ENCODE measurements around the gene ATP2B3.
A peak's percentile ranks its signal among the peaks of the same experiment; 100 is the strongest.

ATP2B3 gene

GRCh38 chrX:153491918-153492317, 25.5 kb upstream of the ATP2B3 start:
- Histone ChIP-seq H3K27ac (no peak overlapping the region), H3K4me3 (ENCODE audit: low read depth, low read length) (no peak overlapping the region), H2AFZ (no peak overlapping the region), H3K4me2 (ENCODE audit: low read length) (no peak overlapping the region), H3K4me1 (no peaks in the 10 kb centered on the region), H3K9me3 (ENCODE audit: control insufficient read depth, low read length) (no peaks in the 10 kb centered on the region), H3K79me2 (no peaks in the 10 kb centered on the region), H3K27me3 (ENCODE audit: control insufficient read depth, insufficient read depth, low read length) (no peaks in the 10 kb centered on the region), H3K36me3 (ENCODE audit: control insufficient read depth, insufficient read depth, low read length) (no peaks in the 10 kb centered on the region), H3K9ac (no peak overlapping the region)
- TF ChIP-seq CTCF (IDR thresholded peaks at IDR 0.05) = no peak

GRCh38 chrX:153492543-153492942, 24.9 kb upstream of the ATP2B3 start:
- Histone ChIP-seq H3K9me3 (ENCODE audit: control insufficient read depth, low read length) (no peaks in the 10 kb centered on the region), H3K79me2 (no peaks in the 10 kb centered on the region), H3K27me3 (ENCODE audit: control insufficient read depth, insufficient read depth, low read length) (no peaks in the 10 kb centered on the region), H3K36me3 (ENCODE audit: control insufficient read depth, insufficient read depth, low read length) (no peaks in the 10 kb centered on the region), H3K9ac (no peak overlapping the region), H3K27ac (no peak overlapping the region), H2AFZ (no peak overlapping the region), H3K4me3 (ENCODE audit: low read depth, low read length) (no peak overlapping the region), H3K4me1 (no peaks in the 10 kb centered on the region), H3K4me2 (ENCODE audit: low read length) (no peak overlapping the region)
- no peak for TF ChIP-seq CTCF (IDR thresholded peaks at IDR 0.05)

GRCh38 chrX:153493085-153493484, 24.4 kb upstream of the ATP2B3 start:
- no peak for TF ChIP-seq CTCF (IDR thresholded peaks at IDR 0.05)
- Histone ChIP-seq H3K9ac (no peak overlapping the region), H3K36me3 (ENCODE audit: control insufficient read depth, insufficient read depth, low read length) (no peaks in the 10 kb centered on the region), H2AFZ (no peak overlapping the region), H3K79me2 (no peaks in the 10 kb centered on the region), H3K4me3 (ENCODE audit: low read depth, low read length) (no peak overlapping the region), H3K4me2 (ENCODE audit: low read length) (no peak overlapping the region), H3K9me3 (ENCODE audit: control insufficient read depth, low read length) (no peaks in the 10 kb centered on the region), H3K4me1 (no peaks in the 10 kb centered on the region), H3K27ac (no peak overlapping the region), H3K27me3 (ENCODE audit: control insufficient read depth, insufficient read depth, low read length) (no peaks in the 10 kb centered on the region)

- Histone ChIP-seq H3K27ac (no peak overlapping the region), H3K79me2 (no peaks in the 10 kb centered on the region), H3K9ac (no peak overlapping the region), H3K27me3 (ENCODE audit: control insufficient read depth, insufficient read depth, low read length) (no peaks in the 10 kb centered on the region), H2AFZ (no peak overlapping the region), H3K4me1 (no peaks in the 10 kb centered on the region), H3K36me3 (ENCODE audit: control insufficient read depth, insufficient read depth, low read length) (no peaks in the 10 kb centered on the region), H3K4me3 (ENCODE audit: low read depth, low read length) (no peak overlapping the region), H3K9me3 (ENCODE audit: control insufficient read depth, low read length) (no peaks in the 10 kb centered on the region), H3K4me2 (ENCODE audit: low read length) (no peak overlapping the region)
- TF ChIP-seq CTCF (IDR thresholded peaks at IDR 0.05) = no peak
Measured at GRCh38 chrX:153494061-153494460, 23.4 kb upstream of the ATP2B3 start.

- H3K27me3 ChIP-seq (ENCODE audit: control insufficient read depth, insufficient read depth, low read length) = no peaks in the 10 kb centered on the region
- H2AFZ ChIP-seq = peak within 1 kb of the TSS; percentile 38
- H3K4me3 ChIP-seq (ENCODE audit: low read depth, low read length) = no peak within 1 kb of the TSS
- no peaks in the 10 kb centered on the region for H3K4me1 ChIP-seq
- peak within 1 kb of the TSS; percentile 26 for H3K4me2 ChIP-seq (ENCODE audit: low read length)
- no peaks in the 10 kb centered on the region for H3K79me2 ChIP-seq
- H3K9ac ChIP-seq = no peak within 1 kb of the TSS
- H3K27ac ChIP-seq = no peak within 1 kb of the TSS
- no peaks in the 10 kb centered on the region for H3K9me3 ChIP-seq (ENCODE audit: control insufficient read depth, low read length)
- no peak for TF ChIP-seq CTCF (IDR thresholded peaks at IDR 0.05)
- no peaks in the 10 kb centered on the region for H3K36me3 ChIP-seq (ENCODE audit: control insufficient read depth, insufficient read depth, low read length)
Measured at GRCh38 chrX:153494541-153495361, 22.7 kb upstream of the ATP2B3 start, which contains the start of gene BGN. Gene BGN (plus strand): TSS chrX:153494980. CDS start chrX:153504632, 9,652 bp downstream.

Data from parathyroid adenoma (tissue), 2 donors.